AG04450 (cell line): ENCODE measurements around the gene SESN3. TPM values are rescaled to one million over a fixed set of nuclear protein-coding genes. Genes with fewer than 3 reads are reported as not detected.
A peak's percentile ranks its signal among the peaks of the same experiment; 100 is the strongest.

Experiments
- CTCF ChIA-PET: fragments of 300-600, 350-600 bp; formaldehyde crosslinking; extraction: SDS; loops from one replicate; lab custom pipeline; 2022; ENCODE audit warnings: antibody characterized with exemption, inconsistent platforms; lab: Charles Lee
- POLR2A ChIA-PET: fragments of 350-600 bp; formaldehyde crosslinking; extraction: SDS; loops from one replicate; lab custom pipeline; 2021; ENCODE audit warnings: antibody characterized with exemption, inconsistent platforms; lab: Yijun Ruan, JAX
- DNase-seq: peaks from one replicate; pipeline ENCODE4 v3.0.0-alpha.2; 2011; ENCODE audit warnings: low read depth, low spot score
- H3K27ac ChIP-seq: one replicate; pipeline ENCODE4 v1.5.1; 2012; ENCODE audit warnings: low read depth, low read length, control low read depth
- H3K27me3 ChIP-seq: one replicate; pipeline ENCODE4 v1.6.0; 2012; ENCODE audit warnings: low read length; ENCODE audit not compliant: control insufficient read depth, insufficient read depth
- H3K4me3 ChIP-seq: 2 replicates; pipeline ENCODE4 v1.5.1; 2011; ENCODE audit warnings: mild to moderate bottlenecking, low read depth, low read length, control low read depth
- H3K9me3 ChIP-seq: 2 replicates; pipeline ENCODE4 v1.5.1; 2012; ENCODE audit warnings: low read length; ENCODE audit not compliant: control insufficient read depth, insufficient read depth
- polyA plus RNA-seq: library from polyadenylated mRNA; depleted of rRNA; stranded (reverse); fragments of >200 nt; gene quantifications from 2 replicates; pipeline ENCODE4 v1.2.3, GENCODE V29; 2011
- TF ChIP-seq, protein P1 (sequence below): IDR thresholded peaks from 2 replicates; pipeline ENCODE4 v1.5.1; 2011; ENCODE audit warnings: low read depth, low read length, control low read depth, inconsistent platforms

SESN3 gene
- polyA plus RNA-seq, 1 experiment = 4.2 TPM

DNA sequence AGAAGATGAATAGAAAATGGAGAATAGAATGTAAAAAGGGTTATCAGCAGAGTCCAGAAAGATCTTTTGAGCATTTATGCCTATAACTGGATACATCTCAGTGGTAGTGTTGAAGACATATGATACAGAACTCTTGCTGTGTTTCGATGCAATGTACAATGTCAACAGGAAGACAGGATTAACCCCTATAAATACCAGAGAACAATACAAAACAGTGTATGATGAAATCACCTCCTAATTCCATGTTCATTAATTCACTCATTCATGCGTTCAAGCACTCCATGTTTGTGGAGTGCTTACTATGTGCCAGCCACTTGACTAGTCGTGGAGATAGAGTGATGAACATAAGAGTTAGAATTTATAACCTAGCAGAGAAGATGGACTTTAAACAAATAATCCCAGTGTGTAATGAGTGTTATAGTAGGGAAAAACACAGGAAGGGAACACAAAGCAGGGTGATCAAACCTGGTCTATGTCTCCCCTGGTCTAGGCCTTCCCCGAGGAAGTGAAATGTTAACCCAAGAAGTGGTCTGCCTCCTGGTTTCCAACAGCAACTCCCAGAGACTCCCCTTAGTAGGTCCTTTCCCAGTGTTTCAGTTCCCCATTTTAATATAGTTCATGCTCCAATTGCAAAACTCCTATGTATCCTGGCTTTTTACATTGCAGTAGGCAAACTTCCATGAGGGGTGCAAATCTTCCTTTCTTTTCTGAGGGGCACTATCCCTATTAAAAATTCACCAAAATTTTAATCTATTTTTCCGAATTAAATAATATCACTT is 9.1 kb upstream of the SESN3 start:
- Histone ChIP-seq H3K4me3 (no peak overlapping the region), H3K9me3 (no peaks in the 10 kb centered on the region), H3K27me3 (no peaks in the 10 kb centered on the region), H3K27ac (no peak overlapping the region)
- TF ChIP-seq, protein P1, sequence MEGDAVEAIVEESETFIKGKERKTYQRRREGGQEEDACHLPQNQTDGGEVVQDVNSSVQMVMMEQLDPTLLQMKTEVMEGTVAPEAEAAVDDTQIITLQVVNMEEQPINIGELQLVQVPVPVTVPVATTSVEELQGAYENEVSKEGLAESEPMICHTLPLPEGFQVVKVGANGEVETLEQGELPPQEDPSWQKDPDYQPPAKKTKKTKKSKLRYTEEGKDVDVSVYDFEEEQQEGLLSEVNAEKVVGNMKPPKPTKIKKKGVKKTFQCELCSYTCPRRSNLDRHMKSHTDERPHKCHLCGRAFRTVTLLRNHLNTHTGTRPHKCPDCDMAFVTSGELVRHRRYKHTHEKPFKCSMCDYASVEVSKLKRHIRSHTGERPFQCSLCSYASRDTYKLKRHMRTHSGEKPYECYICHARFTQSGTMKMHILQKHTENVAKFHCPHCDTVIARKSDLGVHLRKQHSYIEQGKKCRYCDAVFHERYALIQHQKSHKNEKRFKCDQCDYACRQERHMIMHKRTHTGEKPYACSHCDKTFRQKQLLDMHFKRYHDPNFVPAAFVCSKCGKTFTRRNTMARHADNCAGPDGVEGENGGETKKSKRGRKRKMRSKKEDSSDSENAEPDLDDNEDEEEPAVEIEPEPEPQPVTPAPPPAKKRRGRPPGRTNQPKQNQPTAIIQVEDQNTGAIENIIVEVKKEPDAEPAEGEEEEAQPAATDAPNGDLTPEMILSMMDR = no peak
- DNase-seq = no peak
- ChIA-PET POLR2A (no interaction called here), CTCF (no interaction called here)

DNA sequence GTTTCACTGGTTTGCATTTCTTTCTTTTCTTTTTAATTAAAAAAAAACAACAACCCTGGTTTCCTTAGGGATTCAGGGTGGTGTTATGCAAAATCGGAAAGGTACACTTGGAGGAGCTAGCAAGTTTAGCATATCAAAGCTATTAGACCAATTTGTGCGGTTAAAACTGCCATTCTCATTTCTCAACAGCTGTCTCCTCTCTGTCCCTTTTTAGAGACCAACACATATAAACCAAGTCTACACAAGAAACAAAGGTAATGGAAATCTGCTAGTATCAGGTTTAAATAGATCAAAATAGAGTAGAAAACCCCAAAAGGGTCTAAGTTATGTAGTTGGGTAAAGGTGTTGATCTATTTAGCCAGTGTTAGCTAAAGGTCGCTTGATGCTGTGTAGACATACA is 1.7 kb upstream of the SESN3 start:
- no peak overlapping the region for H3K4me3 ChIP-seq
- ChIA-PET POLR2A (no interaction called here), CTCF (interaction anchor here (1.1 kb wide), 1 partner anchor 532 kb away, joined by 3 read pairs; no protein-coding TSS in a partner anchor)
- H3K9me3 ChIP-seq = peaks cover 4% of the 10 kb centered on the region; the same call in 1 of the 2 replicates
- H3K27ac ChIP-seq = no peak overlapping the region
- TF ChIP-seq, protein P1 = no peak
- peaks cover 23% of the 10 kb centered on the region for H3K27me3 ChIP-seq
- no peak for DNase-seq

DNA sequence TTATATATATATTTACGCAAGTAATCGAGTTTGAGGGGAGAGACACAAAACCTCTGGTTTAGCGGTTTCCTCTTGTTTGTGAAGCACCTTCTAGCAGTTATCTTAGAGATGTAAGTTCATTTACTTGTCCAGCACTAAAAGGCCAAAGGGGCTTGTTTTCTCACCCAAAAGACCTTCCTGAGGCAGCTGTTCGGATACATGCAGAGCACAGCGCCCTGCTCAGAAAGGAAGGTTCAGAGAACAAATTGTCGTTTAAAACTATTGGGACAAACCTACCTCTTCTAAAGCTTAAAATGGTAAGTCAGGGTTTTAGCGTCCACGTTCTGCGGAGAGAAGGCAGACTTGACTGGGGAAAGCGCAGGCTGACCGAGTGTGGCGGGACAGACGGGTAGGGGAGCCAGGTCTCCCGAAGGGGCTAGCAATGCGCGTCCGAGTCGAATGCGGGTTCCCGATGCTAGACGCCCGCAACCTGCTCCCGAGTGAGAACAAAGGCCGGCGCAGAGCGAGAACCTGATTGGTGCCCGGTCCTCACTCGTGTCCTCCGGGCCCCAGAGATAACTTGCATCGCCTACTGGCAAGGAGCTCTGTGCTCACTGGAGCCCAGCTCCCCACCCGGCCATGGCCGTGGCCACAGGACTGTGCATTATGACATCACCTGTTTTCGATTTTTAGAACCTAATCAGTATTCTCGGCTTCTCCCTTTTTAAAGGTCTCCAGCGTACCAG is 1.0 kb upstream of the SESN3 start:
- peak overlapping the region; percentile 42 for H3K27ac ChIP-seq

DNA sequence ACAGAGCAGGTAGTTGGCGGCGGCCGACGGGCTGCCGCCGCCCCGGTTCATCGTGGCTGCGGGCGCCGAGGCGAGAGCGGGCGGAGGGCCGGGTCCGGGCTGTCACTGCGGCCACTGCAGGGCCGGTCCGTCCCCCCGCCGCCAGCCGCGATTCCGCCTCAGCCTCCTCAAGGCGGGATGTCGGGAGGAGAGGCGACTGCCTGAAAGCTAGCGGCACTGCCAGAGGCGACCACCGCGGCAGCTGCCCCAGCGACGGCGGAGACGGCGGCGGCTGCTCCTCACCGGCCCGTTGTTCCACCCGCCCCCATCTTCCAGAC is 234 bp downstream of the SESN3 start:
- no peak for DNase-seq
- ChIA-PET POLR2A (no interaction called here), CTCF (interaction anchor here (1.5 to 1.6 kb wide), 2 partner anchors 163 to 475 kb away, joined by 4 to 13 read pairs; no protein-coding TSS in a partner anchor)
- TF ChIP-seq, protein P1 = no peak
- Histone ChIP-seq H3K4me3 (peak overlapping the region; percentile 59), H3K27me3 (peaks cover 23% of the 10 kb centered on the region), H3K27ac (no peak overlapping the region), H3K9me3 (peaks cover 4% of the 10 kb centered on the region; the same call in 1 of the 2 replicates)

More for the DNA sequence above, 1.0 kb upstream of the SESN3 start:
- POLR2A ChIA-PET = interaction anchor here (0.8 kb wide), 1 partner anchor 12 kb away, joined by 5 read pairs; no protein-coding TSS in a partner anchor
- peak overlapping the region; percentile 41 for H3K4me3 ChIP-seq
- TF ChIP-seq, protein P1 = no peak
- CTCF ChIA-PET = interaction anchor here (1.0 to 1.6 kb wide), 5 partner anchors 9 to 532 kb away, joined by 3 to 13 read pairs (median 4); no protein-coding TSS in a partner anchor
- no peak for DNase-seq
- H3K9me3 ChIP-seq = peaks cover 4% of the 10 kb centered on the region; the same call in 1 of the 2 replicates
- peaks cover 23% of the 10 kb centered on the region for H3K27me3 ChIP-seq
